EH (cell line): Measurements from ENCODE around the gene ST8SIA4.

Experiments used
- DNase-seq: peaks from one replicate; pipeline ENCODE4 v3.0.0-alpha.2; 2015; ENCODE audit warnings: low read depth

Gene ST8SIA4

GRCh38 chr5:100867039-100867562 lies 36.0 kb downstream of the ST8SIA4 start:
- no peak for DNase-seq

DNA sequence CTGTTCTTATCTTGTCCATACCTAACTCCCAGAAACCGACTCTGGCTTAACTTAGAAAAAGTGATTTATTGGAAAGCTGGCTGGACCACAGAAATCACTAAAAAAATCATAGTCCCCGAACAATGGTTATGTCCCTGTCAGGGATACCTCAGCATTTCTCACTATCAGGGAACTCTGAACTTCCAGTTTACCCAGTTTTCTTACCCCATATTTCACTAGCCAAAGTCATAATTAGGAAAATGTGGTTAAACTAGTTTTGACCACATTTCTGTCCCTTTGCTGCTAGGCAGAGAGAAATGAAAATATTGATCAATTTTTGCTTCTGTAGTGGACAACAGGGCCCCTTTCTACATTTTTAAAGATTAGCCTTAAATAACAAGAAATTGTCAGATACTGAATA lies 38.2 kb downstream of the ST8SIA4 start:
- no peak for DNase-seq

GRCh38 chr5:100863739-100864138 lies 39.3 kb downstream of the ST8SIA4 start:
- DNase-seq, result no peak

GRCh38 chr5:100861148-100861547 lies 41.9 kb downstream of the ST8SIA4 start:
- DNase-seq, result no peak

- DNase-seq, result no peak
Observed at GRCh38 chr5:100860407-100860806, 42.7 kb downstream of the ST8SIA4 start.

DNA sequence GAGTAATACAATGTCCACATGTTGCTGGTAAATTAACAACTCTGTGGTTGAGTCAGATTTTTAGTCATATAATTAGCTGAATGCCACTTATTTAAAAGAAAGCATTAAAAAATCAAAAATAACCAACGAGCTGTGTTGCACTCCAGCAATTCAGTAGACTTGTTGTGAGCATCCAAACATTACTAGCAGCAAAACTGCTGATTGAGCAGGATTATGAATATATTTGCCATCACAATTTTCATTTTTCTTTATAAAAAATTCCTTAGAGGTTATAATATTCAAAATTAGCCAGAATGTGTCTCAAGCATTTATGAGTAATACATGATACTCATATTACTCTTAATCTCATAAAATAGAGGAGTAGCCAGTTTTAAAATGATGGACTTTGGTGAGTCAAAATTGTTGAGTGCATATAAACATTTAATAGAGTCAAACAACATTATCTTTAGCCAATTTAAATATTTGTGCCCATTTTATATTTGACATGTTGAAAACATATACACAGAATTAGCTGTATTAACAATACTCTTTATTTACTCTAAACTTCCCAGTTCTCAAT lies 44.0 kb downstream of the ST8SIA4 start:
- DNase-seq, result no peak

- no peak for DNase-seq
Observed at GRCh38 chr5:100856462-100856861, 46.6 kb downstream of the ST8SIA4 start.

DNA sequence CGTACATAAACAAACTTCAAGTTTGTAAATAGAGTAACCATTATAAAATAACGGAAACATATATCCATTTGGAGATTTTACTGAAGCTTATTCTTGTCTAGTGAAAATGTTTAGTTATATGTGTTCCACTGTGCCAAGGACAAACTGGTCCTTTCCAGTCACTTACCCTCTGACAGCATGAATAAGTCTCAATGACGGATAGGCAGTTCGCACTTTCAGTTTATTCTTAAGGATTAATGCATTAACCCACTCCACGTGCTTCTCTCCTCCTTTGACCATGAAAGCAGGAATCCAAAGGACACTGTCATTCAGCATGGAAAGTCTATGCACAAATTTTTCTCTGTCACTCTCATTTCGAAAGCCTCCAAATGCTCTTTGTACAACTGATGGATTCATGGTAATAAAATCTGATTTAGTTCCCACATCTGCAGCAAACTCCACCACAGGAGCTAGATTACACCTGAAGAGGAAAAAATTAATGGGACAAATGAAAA lies 47.1 kb downstream of the ST8SIA4 start:
- no peak for DNase-seq

GRCh38 chr5:100855295-100855694 lies 47.8 kb downstream of the ST8SIA4 start:
- DNase-seq, result no peak

DNA sequence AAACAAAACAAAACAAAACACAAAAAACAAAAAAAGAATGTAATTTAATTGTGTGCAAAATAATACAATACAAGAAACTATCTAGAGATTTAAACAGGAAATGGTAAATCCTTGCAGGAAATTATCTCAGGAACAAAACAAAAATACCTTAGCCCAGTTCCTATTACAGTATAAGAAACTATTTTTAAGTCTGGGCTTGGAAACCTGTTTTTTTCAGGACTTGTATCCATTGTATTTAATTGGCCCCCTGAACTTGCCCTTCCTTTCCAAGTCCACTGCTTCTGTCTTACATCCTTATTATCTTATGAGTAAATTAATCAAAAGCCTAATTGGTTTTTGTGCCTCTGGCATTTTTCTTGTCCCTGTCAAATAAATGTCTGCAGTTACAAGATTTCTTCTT lies 48.5 kb downstream of the ST8SIA4 start:
- DNase-seq, result no peak

DNA sequence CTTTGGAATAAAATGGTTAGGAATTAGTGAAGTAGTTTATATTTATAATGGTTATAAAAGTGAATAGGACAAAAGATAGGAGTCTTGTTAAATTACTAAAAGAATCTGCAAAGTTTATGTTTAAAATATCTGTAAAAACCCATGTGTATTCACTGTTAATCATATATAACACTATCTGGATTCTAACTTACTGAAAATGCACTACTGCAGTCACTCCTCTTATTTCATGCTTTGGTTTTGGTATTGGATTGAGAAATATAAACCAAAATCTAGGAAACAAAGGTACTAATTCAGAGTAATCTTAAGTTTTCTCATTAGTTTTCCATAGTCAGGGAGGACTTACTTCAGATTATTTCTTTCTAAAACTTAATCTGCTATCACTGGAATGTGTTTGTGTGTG lies 49.5 kb downstream of the ST8SIA4 start:
- no peak for DNase-seq

- no peak for DNase-seq
Observed at GRCh38 chr5:100852988-100853449, 50.1 kb downstream of the ST8SIA4 start.

DNA sequence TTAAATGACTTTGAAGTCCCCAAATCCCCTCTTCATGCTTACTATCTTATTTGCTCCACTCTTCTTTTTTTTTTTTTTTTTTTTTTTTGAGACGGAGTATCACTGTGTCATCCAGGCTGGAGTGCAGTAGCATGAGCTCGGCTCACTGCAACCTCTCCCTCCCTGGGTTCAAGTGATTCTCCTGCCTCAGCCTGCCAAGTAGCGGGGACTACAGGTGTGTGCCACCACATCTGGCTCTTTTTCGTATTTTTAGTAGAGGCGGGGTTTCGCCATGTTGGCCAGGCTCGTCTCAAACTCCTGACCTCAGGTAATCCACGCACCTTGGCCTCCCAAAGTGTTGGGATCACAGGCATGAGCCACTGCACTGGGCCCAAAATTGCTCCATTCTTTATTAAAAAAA lies 51.0 kb downstream of the ST8SIA4 start:
- no peak for DNase-seq

GRCh38 chr5:100846772-100847171 lies 56.3 kb downstream of the ST8SIA4 start:
- no peak for DNase-seq

DNA sequence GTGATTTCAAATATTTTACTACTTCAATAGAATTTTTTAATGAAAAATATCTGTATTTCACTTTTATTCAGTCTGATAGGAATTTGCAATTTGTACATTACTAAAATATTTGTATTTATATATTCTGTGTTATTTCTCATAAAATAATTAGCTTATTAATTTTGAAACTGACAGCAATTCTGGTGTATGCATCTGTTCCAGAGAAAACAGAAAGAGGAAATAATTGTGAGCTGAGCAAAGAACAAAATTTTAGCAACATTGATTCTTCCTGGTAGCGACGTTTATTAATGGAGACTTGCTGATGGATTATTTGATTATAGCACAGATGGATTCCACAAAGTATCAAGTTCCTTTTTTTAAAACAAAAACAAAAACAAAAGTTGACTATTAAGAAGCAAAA lies 61.0 kb downstream of the ST8SIA4 start:
- DNase-seq, result no peak

GRCh38 chr5:100841358-100842076 lies 61.6 kb downstream of the ST8SIA4 start:
- no peak for DNase-seq

GRCh38 chr5:100840789-100841188 lies 62.3 kb downstream of the ST8SIA4 start:
- DNase-seq, result no peak

DNA sequence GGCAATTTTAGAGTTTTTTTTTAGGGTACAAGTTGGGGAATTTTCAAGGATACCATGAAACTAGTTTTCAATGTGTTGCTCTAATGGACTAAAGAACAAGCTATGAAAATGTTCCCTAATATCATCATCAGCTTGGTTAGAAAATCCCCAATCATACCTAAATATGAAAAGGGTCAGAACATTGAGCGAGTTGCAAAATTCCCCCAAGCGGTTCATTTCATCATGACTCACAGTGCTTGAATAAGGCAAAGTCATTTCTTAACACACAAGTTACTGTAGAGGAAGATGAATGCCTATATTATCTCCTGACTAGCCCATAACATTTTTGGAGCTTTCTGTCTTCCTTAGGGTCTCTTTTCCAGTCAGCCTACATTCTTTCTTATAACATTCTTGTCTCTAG lies 62.7 kb downstream of the ST8SIA4 start:
- no peak for DNase-seq

DNA sequence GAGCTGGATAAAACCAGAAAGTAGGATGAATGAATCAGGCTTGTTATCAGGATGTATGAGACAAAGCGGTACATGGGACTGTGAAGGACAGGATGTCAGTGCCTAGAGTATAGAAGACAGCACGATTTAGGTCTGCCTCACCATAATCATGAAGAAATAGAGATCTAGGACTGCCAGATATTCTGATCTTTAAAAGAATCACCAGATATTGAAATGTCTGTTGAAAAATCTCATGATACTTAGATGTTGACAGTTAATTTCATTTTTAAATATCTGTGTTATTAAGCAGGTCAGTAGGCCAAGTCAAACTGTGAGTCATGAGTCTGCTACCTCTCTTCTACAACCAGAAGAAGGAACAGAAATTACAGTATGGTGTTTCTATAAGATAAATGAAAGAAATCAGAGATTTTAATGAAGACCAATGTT lies 65.0 kb downstream of the ST8SIA4 start:
- no peak for DNase-seq

DNA sequence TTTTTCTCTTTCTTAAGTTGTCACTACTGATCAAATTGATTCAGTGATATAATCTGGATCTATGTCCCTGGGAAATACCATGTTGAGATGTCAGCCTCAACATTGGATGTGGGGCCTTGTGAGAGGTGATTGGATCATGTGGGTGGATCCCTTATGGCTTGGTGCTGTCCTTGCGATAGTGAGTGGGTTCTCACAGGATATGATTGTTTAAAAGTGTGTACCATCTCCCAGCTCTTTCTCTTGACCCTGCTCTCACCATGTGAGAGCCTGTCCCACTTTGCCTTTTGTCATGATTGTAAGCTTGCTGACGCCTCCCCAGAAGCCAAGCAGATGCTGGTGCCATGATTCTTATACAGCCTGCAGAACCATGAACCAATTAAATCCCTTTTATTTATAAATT lies 68.6 kb downstream of the ST8SIA4 start:
- DNase-seq, result no peak

- no peak for DNase-seq
Observed at GRCh38 chr5:100832252-100833230, 70.5 kb downstream of the ST8SIA4 start.

GRCh38 chr5:100828898-100829356 lies 74.2 kb downstream of the ST8SIA4 start:
- no peak for DNase-seq
